GM19351 (cell line): ENCODE results near the gene MOSPD2.

Experiments
- ATAC-seq: cut with Tn5 transposase; IDR thresholded peaks from one replicate; pipeline ENCODE4 v1.9.1; 2021; ENCODE audit warnings: mild to moderate bottlenecking, moderate library complexity; ENCODE audit not compliant: unreplicated experiment

Gene MOSPD2

DNA sequence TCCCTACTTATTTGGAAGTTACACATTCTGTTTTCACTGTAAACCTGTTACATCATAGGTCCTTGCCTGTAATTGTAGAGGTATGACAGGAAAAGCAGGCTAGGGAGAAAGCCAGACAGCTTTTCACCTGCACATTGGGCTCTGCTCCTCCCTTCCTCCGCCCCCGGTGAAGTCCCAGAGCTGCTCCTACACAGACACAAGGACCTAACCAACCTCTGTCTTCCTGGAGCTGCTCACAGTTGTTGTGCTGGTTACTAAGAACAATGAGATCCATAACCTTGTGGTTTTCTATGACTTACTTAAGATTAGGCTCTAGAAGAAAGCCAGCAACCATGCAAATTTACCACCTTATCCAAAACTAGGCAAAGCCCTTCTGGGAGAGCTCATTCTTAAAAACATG lies 40.0 kb downstream of the MOSPD2 start:
- no peak for ATAC-seq

GRCh38 chrX:14915596-14915995 lies 42.4 kb downstream of the MOSPD2 start:
- no peak for ATAC-seq

DNA sequence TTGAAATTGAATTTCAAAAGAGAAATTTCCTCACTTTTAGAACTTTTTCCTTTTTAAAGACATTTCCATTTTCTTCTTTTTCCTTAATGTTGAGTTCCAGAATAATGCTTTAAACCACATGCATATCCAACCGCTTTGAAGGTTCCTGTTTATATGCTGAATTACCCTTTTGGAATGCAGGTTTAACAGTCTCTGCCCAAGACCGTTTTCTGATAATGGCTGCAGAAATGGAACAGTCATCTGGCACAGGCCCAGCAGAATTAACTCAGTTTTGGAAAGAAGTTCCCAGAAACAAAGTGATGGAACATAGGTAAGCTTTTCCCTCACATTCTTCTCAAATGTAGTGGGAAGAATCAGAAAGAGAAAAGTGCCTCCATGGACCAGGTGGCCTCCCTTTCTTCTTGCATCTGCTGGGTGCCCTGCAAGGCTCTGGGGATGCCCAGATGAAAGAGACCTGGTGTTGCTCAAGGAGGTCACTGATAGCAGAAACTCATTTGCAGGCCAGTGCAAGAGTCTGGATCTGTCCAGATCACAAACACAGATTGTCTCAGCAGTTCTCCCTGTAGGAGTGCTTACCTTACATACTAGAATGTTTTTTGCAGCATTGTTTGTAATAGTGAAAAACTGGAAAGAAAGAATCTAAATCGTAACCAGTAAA lies 42.9 kb downstream of the MOSPD2 start:
- no peak for ATAC-seq

DNA sequence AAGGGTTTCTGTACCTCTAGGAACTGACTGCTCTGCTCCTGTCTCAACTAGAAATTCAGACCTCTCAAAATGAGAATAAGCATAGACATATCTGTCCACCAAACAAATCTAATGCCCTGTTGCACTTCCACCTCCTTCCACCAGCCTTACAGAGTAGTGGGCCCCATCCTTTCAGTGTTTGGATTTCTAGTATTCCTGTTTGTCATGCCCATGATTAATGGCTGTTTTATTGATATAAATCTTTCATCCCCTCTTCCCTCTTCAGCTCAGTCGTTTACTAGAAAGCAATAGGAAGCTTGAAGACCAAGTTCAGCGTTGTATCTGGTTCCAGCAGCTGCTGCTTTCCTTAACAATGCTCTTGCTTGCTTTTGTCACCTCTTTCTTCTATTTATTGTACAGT lies 46.2 kb downstream of the MOSPD2 start:
- no peak for ATAC-seq

GRCh38 chrX:14920196-14920595 lies 47.0 kb downstream of the MOSPD2 start:
- ATAC-seq, result no peak

DNA sequence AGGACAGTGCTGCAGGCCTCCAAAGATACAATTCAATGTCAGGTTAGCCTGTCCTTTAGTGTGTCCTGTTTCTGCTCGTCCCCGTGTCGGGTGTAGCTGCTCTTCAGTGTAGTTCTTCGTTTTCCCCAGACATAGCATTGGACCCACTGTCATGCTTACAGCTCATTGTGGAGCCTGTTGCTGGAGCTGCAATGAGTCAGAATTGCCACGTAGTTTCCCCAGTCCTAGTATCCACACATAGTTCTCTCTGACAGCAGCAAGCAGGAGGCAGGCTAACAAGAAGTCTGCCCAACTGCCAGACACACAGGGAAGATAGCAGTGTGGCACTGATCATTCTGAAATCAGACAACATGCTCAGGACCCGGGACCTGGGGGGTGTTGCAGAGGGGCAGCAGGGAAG lies 49.2 kb downstream of the MOSPD2 start:
- no peak for ATAC-seq

GRCh38 chrX:14923761-14924160 lies 50.5 kb downstream of the MOSPD2 start:
- ATAC-seq, result no peak

DNA sequence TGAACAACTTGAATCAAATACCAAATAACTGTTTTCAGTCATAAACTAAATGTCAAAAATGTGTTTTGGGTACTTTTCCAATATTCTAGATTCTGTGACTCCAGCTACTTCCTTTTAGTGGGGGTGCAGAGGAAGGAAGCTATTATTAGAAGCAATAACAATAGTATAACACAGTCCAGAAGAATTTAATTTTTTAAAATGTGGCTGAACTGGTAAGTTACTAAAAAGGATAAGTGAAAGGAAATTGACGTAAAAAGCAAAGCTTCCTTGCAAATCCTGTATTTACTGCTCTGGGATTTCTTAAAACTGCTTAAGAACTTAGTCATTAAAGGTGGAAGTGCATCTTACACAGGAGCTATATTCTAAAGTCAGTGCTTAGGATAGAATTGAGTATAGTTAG lies 53.2 kb downstream of the MOSPD2 start:
- no peak for ATAC-seq

DNA sequence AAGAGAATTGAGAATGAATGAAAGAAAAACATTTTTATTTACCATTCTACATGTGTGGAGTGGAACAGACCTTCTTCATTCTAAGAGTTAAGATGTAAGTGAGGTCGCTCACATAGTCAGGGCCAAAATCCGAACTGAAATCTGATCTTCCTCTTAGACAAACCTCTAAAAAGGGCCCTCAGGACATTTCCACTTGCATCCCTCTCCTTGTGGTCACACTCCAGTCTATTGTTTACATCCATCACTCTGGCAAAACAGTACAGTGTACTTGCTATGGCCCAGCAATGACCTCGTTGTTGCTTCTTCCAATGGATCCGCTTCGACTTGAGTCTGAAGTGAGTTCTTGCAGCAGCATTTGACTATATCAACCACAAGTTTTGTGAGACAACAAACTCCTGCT lies 54.2 kb downstream of the MOSPD2 start:
- no peak for ATAC-seq

DNA sequence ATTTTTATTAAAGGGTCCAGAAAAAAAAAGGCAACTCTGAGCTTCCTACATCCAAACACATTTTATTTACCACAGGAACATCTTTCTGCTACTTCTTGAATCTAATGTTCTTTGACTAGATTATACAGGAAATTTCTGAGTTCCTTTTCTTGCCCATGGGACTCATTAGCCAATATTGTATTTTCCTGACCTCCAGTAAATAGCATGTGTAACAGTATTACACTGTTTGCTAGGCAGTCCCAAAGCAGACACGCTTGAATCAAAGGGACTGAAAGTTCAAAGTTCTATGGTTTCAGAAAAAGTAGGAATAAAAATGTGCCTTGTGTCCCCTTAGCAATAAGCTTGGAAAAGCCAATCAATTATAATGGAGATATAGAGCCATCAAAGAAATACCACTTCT lies 57.4 kb downstream of the MOSPD2 start:
- ATAC-seq, result no peak

DNA sequence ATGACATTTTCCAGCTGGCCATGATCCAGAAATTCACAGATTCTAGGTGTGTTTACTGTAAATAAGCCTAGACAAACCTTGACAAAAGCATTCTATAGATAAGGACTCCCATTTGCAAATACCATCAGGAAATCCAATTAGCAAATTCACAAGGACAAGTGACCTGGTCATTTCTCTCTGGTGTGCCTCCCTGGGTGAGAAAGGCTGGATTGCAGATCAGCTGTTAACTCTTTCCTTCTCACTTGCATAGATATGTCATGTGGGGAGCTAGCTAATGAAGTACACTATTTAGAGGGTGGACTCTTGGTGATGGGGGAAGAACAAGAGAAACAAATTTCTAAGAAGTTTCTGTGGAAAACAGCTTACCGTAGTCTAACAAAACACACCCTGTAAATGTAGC lies 58.9 kb downstream of the MOSPD2 start:
- ATAC-seq, result no peak

- ATAC-seq, result no peak
These were observed 61.2 kb downstream of the MOSPD2 start for GRCh38 chrX:14934423-14934822.

DNA sequence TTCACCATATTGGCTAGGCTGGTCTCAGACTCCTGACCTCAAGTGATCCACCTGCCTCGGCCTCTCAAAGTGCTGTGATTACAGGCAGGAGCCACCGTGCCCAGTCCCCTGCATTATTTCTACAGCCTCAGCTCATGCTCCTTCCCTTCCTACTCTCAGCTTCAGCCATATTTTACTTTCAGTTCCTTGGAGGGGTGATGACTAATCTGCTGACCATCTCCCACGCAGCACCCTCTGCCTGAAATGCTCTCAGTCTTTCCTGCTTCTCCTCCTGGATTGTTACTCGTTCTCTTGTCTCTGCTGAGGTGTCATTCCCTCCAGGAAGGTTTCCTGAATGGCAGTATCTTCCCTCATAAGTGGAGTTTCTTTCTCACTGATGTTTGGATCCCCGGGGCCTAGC lies 63.3 kb downstream of the MOSPD2 start:
- ATAC-seq, result peak; percentile 76

DNA sequence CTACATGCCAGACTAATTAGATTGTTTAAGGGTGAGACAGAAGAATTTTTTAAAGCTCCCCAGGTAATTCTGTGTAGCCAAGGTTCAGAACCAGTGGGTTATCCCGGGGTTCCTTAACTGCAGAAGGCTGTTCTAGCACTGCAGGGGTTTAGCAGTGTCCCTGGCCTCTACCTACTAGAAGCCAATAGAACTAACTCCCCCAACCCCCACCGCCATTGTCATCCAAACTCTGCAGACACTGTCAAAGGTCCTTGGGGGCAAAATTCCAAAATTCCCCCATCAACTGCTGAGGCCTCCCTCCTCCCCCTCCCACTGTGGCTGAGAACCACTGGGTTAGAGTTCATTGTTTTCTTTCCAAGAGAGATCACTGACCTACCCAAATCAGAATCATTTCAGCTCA lies 66.4 kb downstream of the MOSPD2 start:
- ATAC-seq, result no peak

- no peak for ATAC-seq
These were observed 68.1 kb downstream of the MOSPD2 start for GRCh38 chrX:14941301-14941700.

DNA sequence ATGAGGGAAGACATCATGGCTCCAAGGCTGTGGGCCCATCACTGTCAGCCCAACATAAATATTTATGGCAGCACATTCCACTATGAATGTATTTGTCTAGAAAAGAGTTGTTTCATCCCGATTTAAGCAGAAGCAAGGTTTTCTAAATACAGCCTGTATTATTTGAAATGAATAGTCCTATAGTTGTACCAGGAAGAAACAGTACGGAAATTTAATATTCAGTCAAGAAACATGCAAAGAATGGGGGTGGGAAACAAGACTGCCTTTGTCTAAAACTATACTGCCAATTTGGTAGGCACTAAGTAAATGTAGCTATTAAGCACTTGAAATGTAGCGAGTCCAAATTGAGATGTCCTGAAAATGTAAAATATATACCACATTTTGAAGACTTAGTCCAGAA lies 69.1 kb downstream of the MOSPD2 start:
- ATAC-seq, result no peak

DNA sequence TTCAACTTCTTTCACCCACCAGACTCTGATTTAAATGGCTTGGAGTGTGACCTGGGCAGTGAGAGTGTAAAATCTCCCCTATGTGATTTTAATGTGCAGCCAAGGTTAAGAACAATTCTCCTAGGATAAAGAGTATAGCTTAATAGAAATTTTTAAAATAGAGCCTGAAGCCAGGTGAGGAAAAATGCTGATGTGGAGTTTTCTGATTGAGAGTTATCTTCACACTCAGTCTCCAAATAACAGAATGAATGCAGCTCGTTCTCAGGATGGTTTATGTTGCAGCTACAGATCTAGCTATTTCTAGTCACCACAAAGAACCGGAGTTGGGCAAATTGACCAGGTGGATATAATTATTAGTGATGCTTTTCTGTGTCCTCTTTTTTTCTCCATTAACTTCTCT lies 70.7 kb downstream of the MOSPD2 start:
- no peak for ATAC-seq

DNA sequence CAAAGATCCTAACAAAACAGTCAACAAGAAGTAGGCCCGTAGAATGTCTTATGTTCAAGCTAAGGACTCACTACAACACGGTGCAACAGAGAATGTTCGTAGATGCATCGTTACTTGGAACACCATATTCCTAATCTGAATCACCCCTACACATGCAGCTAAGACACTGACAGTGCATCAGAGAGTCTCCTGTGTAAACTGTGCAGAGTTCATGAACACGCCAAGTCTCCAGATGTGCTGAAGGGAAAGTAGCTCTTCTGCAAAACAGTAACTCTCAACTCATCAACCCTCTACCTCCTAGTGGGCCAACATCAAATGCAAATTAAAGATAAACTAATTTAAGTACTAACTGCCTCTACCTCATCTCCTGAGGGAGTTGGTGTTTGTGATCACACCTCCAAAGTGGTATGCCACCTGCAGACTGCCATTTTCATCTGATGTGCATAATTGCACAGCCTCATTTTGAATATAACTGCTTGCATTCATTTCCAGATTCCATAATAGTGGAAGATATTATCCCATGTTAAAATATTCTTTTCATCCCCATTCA lies 73.5 kb downstream of the MOSPD2 start:
- no peak for ATAC-seq

DNA sequence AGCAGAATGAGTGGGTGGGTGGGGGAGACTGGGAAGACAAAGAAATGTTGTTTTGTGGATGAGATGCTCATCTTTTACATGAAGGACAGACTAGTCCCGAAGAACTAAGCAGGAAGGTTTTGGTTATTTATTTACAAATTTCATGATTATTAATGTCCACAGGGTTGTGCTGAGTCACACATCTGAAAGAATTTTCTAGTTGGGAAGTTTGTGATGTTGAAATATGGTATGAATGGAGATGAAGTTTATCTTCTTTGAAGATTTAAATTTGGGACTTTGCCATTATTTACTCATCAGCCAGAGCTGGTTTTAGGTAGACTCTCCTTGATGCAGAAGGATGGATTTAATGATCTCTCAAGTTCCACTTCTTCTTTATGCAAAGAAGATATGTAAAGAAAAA lies 75.5 kb downstream of the MOSPD2 start:
- no peak for ATAC-seq

DNA sequence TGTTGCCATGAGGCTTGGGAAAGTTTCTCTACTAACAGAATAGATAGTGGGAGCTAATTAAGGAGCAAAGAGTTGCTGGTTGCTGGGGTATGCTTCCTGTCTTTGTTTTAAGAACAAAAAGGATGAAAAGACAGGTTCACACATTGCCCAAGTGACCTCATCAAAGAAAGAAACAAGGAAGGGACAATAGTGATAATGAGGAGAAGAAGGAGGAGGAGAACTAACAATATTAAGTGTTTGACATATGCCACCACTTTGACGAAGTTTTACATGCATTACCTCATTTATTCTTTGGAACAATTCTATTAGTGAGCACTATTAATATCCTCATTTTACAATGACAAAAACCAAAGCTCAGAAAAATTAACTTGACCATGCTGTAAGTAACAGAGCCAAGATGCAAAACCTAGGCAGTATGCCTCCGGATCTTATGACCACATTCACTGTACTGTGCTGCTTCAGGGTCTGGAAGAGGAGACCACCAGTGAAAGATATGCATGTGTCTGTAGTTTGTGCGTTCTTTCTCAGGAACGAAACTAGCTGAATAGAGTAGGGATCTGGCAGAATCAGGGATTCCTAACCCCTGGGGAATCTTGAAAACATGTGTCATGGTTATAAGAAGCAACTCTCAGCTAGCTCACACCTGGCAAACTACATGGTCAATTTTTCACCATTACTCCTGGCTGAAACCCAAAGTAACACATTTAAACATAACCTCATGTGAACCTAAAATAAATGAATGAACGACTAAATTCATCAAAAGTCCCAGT lies 83.8 kb downstream of the MOSPD2 start:
- no peak for ATAC-seq

DNA sequence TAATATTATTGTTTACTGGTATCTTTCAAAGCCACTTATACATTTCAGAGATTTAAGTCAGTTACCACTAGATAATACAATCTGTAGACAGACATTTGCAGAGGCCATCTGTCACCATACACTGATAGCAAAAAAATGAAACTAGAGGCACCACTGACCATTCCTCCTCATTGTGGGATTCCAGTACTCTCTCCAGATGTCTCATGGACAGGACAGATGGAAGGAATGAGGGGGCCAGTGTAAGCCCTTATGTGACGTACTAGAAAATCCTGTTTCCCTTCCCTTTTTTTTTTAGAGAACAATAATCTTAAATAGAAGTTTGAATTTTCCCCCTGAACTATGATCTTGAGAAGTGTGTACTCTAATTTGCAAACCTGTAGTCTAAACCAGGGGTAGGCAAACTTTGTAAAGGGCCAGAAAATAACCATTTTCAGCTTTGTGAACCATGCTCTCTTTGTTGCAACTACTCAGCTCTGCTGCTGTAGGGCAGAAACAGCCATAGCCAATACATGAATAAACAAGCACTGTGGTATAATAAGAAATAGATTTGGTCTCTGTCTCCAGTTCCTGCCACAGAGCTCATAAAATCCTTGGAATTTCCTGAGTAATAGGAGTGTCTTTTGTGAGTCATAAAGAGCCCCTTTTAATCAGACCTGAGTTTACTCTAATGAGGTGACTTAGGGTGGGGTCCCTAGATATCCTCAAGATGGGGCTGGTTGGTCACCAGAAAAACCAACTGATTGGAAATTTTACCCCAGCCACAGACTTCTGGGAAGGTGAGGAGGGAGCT lies 90.4 kb downstream of the MOSPD2 start:
- no peak for ATAC-seq

DNA sequence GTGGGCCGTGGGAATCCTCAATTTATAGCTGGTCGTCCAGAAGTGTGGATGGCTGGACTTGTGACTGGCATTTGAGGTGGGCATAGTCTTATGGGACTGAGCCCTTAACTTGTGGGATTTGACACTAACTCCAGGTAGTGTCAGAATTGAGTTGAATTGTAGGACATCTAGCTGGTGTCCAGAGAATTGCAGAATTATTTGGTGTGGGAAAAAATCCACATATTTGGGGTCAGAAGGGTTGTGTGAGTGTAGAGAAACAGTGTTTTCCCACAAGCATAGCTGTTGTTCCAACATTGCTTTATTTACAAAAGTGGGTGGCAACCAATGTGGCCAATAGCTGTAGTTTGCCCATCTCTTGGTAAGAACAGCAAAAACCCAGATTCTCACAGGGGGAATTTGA lies 91.3 kb downstream of the MOSPD2 start:
- ATAC-seq, result no peak
